Measurements from ENCODE around the gene STK32B.

DNA sequence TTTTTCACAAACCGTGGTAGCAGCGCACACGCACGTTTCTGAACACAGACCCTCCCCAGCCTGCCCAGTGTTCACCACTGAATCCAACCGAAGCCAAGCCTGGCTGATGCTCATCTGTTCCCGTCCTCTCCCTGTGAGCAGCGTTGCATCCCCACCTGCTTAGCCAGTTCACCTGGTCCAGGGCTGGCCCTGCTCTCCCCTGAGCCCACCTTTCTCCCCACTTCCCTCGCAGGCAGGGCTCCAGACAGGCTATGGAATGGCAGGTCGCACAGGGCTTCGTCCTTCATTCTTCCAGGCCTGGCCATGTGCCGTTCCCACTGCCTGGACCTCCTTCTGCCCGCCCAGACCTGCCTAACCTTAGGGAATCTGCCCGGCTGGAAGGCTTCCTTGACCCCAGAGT lies 410.2 kb downstream of the STK32B start:
- TF ChIP-seq CTCF (conservative IDR thresholded peaks at IDR 0.05; ENCODE audit: low read depth, low read length) (no peak), EZH2 (IDR thresholded peaks at IDR 0.05; ENCODE audit: low read length, unreplicated experiment) (no peak)
